Measurements from ENCODE around the gene TULP3. TPM values are rescaled to one million over a fixed set of nuclear protein-coding genes. Genes with fewer than 3 reads are reported as not detected.

Gene TULP3
- total and polyA plus RNA-seq, 7 experiments from 2014 or later, result 4.5 to 9.6 (median 6.7) TPM

- peaks cover 24 to 52% (median 43%) of the 10 kb centered on the region in 5 donors for H3K27me3 Mint-ChIP-seq
- Histone ChIP-seq H3K9me3 (ENCODE audit: control insufficient read depth in 2 of 3, low read length in 3 of 3) (no peaks in the 10 kb centered on the region), H3K4me1 (ENCODE audit: control insufficient read depth in 2 of 2, insufficient read depth in 2 of 2, low read length in 2 of 2) (no peaks in the 10 kb centered on the region), H3K4me3 (ENCODE audit: low read length) (no peak overlapping the region), H3K27ac (ENCODE audit: low read depth, low read length) (no peak overlapping the region), H3K27me3 (ENCODE audit: control insufficient read depth in 2 of 2, insufficient read depth in 2 of 2, low read length in 2 of 2) (peaks cover 0 to 3% of the 10 kb centered on the region in 2 donors), H3K36me3 (ENCODE audit: control insufficient read depth in 2 of 3, insufficient read depth in 3 of 3, low read length in 3 of 3) (no peaks in the 10 kb centered on the region)
- peaks cover 0 to 5% (median 0%) of the 10 kb centered on the region in 5 donors for H3K36me3 Mint-ChIP-seq
- ChIA-PET POLR2A (no interaction called here), CTCF (no interaction called here)
- ATAC-seq (no peak), DNase-seq (no peak)
- H3K4me1 Mint-ChIP-seq, result peaks cover 9 to 15% (median 12%) of the 10 kb centered on the region in 7 donors
- no peak overlapping the region for H3K4me3 Mint-ChIP-seq
- peaks cover 0 to 4% (median 0%) of the 10 kb centered on the region in 11 donors for H3K9me3 Mint-ChIP-seq
- intact Hi-C loops (cut with micrococcal nuclease), result no loop called here
- no peak overlapping the region for H3K27ac Mint-ChIP-seq
These were observed 73.1 kb downstream of the TULP3 start for GRCh38 chr12:2963760-2964292.

- H3K4me1 Mint-ChIP-seq, result peaks cover 0 to 4% (median 0%) of the 10 kb centered on the region in 7 donors
- no peaks in the 10 kb centered on the region for H3K36me3 Mint-ChIP-seq
- no peak overlapping the region for H3K4me3 Mint-ChIP-seq
- intact Hi-C loops (cut with micrococcal nuclease), result no loop called here
- H3K27ac Mint-ChIP-seq, result no peak overlapping the region
- H3K4me1 ChIP-seq (ENCODE audit: control insufficient read depth in 2 of 2, insufficient read depth in 2 of 2, low read length in 2 of 2), result no peaks in the 10 kb centered on the region
- H3K36me3 ChIP-seq (ENCODE audit: control insufficient read depth in 2 of 3, insufficient read depth in 3 of 3, low read length in 3 of 3), result no peaks in the 10 kb centered on the region
- DNase-seq, result no peak
- peaks cover 7 to 47% (median 27%) of the 10 kb centered on the region in 5 donors for H3K27me3 Mint-ChIP-seq
- H3K27me3 ChIP-seq (ENCODE audit: control insufficient read depth in 2 of 2, insufficient read depth in 2 of 2, low read length in 2 of 2), result no peaks in the 10 kb centered on the region
- ChIA-PET CTCF (no interaction called here), POLR2A (no interaction called here)
- peaks cover 0 to 2% (median 0%) of the 10 kb centered on the region in 11 donors for H3K9me3 Mint-ChIP-seq
- no peak for ATAC-seq
- no peak overlapping the region for H3K4me3 ChIP-seq (ENCODE audit: low read length)
- H3K9me3 ChIP-seq (ENCODE audit: control insufficient read depth in 2 of 3, low read length in 3 of 3), result no peaks in the 10 kb centered on the region
- H3K27ac ChIP-seq (ENCODE audit: low read depth, low read length), result no peak overlapping the region
These were observed 77.0 kb downstream of the TULP3 start for GRCh38 chr12:2967651-2968050.

GRCh38 chr12:2970744-2971143 is 80.1 kb downstream of the TULP3 start:
- H3K27ac ChIP-seq (ENCODE audit: low read depth, low read length), result no peak overlapping the region
- no peaks in the 10 kb centered on the region for H3K4me1 ChIP-seq (ENCODE audit: control insufficient read depth in 2 of 2, insufficient read depth in 2 of 2, low read length in 2 of 2)
- H3K36me3 ChIP-seq (ENCODE audit: control insufficient read depth in 2 of 3, insufficient read depth in 3 of 3, low read length in 3 of 3), result no peaks in the 10 kb centered on the region
- H3K4me3 ChIP-seq (ENCODE audit: low read length), result no peak overlapping the region
- peaks cover 3 to 27% (median 15%) of the 10 kb centered on the region in 5 donors for H3K27me3 Mint-ChIP-seq
- no peak overlapping the region for H3K4me3 Mint-ChIP-seq
- intact Hi-C loops (cut with micrococcal nuclease), result no loop called here
- H3K9me3 Mint-ChIP-seq, result peaks cover 0 to 2% (median 0%) of the 10 kb centered on the region in 11 donors
- ATAC-seq (no peak), DNase-seq (no peak)
- no peak overlapping the region for H3K27ac Mint-ChIP-seq
- H3K36me3 Mint-ChIP-seq, result no peaks in the 10 kb centered on the region
- H3K4me1 Mint-ChIP-seq, result peaks cover 0 to 4% (median 0%) of the 10 kb centered on the region in 7 donors
- no peaks in the 10 kb centered on the region for H3K27me3 ChIP-seq (ENCODE audit: control insufficient read depth in 2 of 2, insufficient read depth in 2 of 2, low read length in 2 of 2)
- CTCF ChIA-PET, result no interaction called here
- POLR2A ChIA-PET, result no interaction called here
- no peaks in the 10 kb centered on the region for H3K9me3 ChIP-seq (ENCODE audit: control insufficient read depth in 2 of 3, low read length in 3 of 3)

- Mint-ChIP-seq H3K27me3 (peaks cover 0 to 22% (median 10%) of the 10 kb centered on the region in 5 donors), H3K9me3 (no peaks in the 10 kb centered on the region), H3K4me1 (peaks cover 0 to 4% (median 0%) of the 10 kb centered on the region in 7 donors), H3K27ac (no peak overlapping the region), H3K4me3 (no peak overlapping the region), H3K36me3 (no peaks in the 10 kb centered on the region)
- DNase-seq (no peak), ATAC-seq (no peak)
- Histone ChIP-seq H3K36me3 (ENCODE audit: control insufficient read depth in 2 of 3, insufficient read depth in 3 of 3, low read length in 3 of 3) (no peaks in the 10 kb centered on the region), H3K27ac (ENCODE audit: low read depth, low read length) (no peak overlapping the region), H3K4me3 (ENCODE audit: low read length) (no peak overlapping the region), H3K9me3 (ENCODE audit: control insufficient read depth in 2 of 3, low read length in 3 of 3) (no peaks in the 10 kb centered on the region), H3K27me3 (ENCODE audit: control insufficient read depth in 2 of 2, insufficient read depth in 2 of 2, low read length in 2 of 2) (no peaks in the 10 kb centered on the region), H3K4me1 (ENCODE audit: control insufficient read depth in 2 of 2, insufficient read depth in 2 of 2, low read length in 2 of 2) (no peaks in the 10 kb centered on the region)
- POLR2A ChIA-PET, result no interaction called here
- CTCF ChIA-PET, result no interaction called here
- intact Hi-C loops (cut with micrococcal nuclease), result no loop called here
These were observed 82.9 kb downstream of the TULP3 start for GRCh38 chr12:2973566-2973965.

GRCh38 chr12:2974560-2974971 is 83.9 kb downstream of the TULP3 start:
- Mint-ChIP-seq H3K4me1 (peaks cover 0 to 4% (median 0%) of the 10 kb centered on the region in 7 donors), H3K9me3 (no peaks in the 10 kb centered on the region), H3K4me3 (no peak overlapping the region), H3K36me3 (no peaks in the 10 kb centered on the region), H3K27me3 (peaks cover 0 to 17% (median 6%) of the 10 kb centered on the region in 5 donors), H3K27ac (no peak overlapping the region)
- Histone ChIP-seq H3K4me1 (ENCODE audit: control insufficient read depth in 2 of 2, insufficient read depth in 2 of 2, low read length in 2 of 2) (no peaks in the 10 kb centered on the region), H3K27me3 (ENCODE audit: control insufficient read depth in 2 of 2, insufficient read depth in 2 of 2, low read length in 2 of 2) (no peaks in the 10 kb centered on the region), H3K4me3 (ENCODE audit: low read length) (no peak overlapping the region), H3K36me3 (ENCODE audit: control insufficient read depth in 2 of 3, insufficient read depth in 3 of 3, low read length in 3 of 3) (no peaks in the 10 kb centered on the region), H3K27ac (ENCODE audit: low read depth, low read length) (no peak overlapping the region), H3K9me3 (ENCODE audit: control insufficient read depth in 2 of 3, low read length in 3 of 3) (no peaks in the 10 kb centered on the region)
- no peak for DNase-seq
- intact Hi-C loops (cut with micrococcal nuclease), result no loop called here
- ChIA-PET CTCF (no interaction called here), POLR2A (no interaction called here)
- ATAC-seq, result no peak

GRCh38 chr12:2976581-2976996 is 85.9 kb downstream of the TULP3 start:
- Mint-ChIP-seq H3K9me3 (no peaks in the 10 kb centered on the region), H3K4me1 (no peaks in the 10 kb centered on the region), H3K36me3 (no peaks in the 10 kb centered on the region), H3K27me3 (peaks cover 0 to 12% (median 0%) of the 10 kb centered on the region in 5 donors), H3K27ac (no peak overlapping the region), H3K4me3 (no peak overlapping the region)
- Histone ChIP-seq H3K4me3 (ENCODE audit: low read length) (no peak overlapping the region), H3K9me3 (ENCODE audit: control insufficient read depth in 2 of 3, low read length in 3 of 3) (no peaks in the 10 kb centered on the region), H3K27ac (ENCODE audit: low read depth, low read length) (no peak overlapping the region), H3K27me3 (ENCODE audit: control insufficient read depth in 2 of 2, insufficient read depth in 2 of 2, low read length in 2 of 2) (no peaks in the 10 kb centered on the region), H3K36me3 (ENCODE audit: control insufficient read depth in 2 of 3, insufficient read depth in 3 of 3, low read length in 3 of 3) (no peaks in the 10 kb centered on the region), H3K4me1 (ENCODE audit: control insufficient read depth in 2 of 2, insufficient read depth in 2 of 2, low read length in 2 of 2) (no peaks in the 10 kb centered on the region)
- intact Hi-C loops (cut with micrococcal nuclease), result no loop called here
- ChIA-PET POLR2A (no interaction called here), CTCF (no interaction called here)
- ATAC-seq (no peak), DNase-seq (no peak)

- H3K27me3 Mint-ChIP-seq, result peaks cover 0 to 12% (median 0%) of the 10 kb centered on the region in 5 donors
- H3K4me3 Mint-ChIP-seq, result no peak overlapping the region
- intact Hi-C loops (cut with micrococcal nuclease), result no loop called here
- DNase-seq (no peak), ATAC-seq (no peak)
- Histone ChIP-seq H3K4me1 (ENCODE audit: control insufficient read depth in 2 of 2, insufficient read depth in 2 of 2, low read length in 2 of 2) (no peaks in the 10 kb centered on the region), H3K36me3 (ENCODE audit: control insufficient read depth in 2 of 3, insufficient read depth in 3 of 3, low read length in 3 of 3) (no peaks in the 10 kb centered on the region), H3K27ac (ENCODE audit: low read depth, low read length) (no peak overlapping the region), H3K27me3 (ENCODE audit: control insufficient read depth in 2 of 2, insufficient read depth in 2 of 2, low read length in 2 of 2) (no peaks in the 10 kb centered on the region), H3K9me3 (ENCODE audit: control insufficient read depth in 2 of 3, low read length in 3 of 3) (no peaks in the 10 kb centered on the region), H3K4me3 (ENCODE audit: low read length) (no peak overlapping the region)
- no peaks in the 10 kb centered on the region for H3K4me1 Mint-ChIP-seq
- no peaks in the 10 kb centered on the region for H3K9me3 Mint-ChIP-seq
- CTCF ChIA-PET, result no interaction called here
- H3K27ac Mint-ChIP-seq, result no peak overlapping the region
- POLR2A ChIA-PET, result no interaction called here
- H3K36me3 Mint-ChIP-seq, result no peaks in the 10 kb centered on the region
These were observed 87.1 kb downstream of the TULP3 start for GRCh38 chr12:2977776-2978175.
